ENCODE data around the gene C4orf50. TPM values are rescaled to one million over a fixed set of nuclear protein-coding genes. Genes with fewer than 3 reads are reported as not detected.

C4orf50 gene
- total RNA-seq, 4 donors from 2014 or later = 0.04 to 0.19 (median 0.04) TPM; not detected in 1

DNA sequence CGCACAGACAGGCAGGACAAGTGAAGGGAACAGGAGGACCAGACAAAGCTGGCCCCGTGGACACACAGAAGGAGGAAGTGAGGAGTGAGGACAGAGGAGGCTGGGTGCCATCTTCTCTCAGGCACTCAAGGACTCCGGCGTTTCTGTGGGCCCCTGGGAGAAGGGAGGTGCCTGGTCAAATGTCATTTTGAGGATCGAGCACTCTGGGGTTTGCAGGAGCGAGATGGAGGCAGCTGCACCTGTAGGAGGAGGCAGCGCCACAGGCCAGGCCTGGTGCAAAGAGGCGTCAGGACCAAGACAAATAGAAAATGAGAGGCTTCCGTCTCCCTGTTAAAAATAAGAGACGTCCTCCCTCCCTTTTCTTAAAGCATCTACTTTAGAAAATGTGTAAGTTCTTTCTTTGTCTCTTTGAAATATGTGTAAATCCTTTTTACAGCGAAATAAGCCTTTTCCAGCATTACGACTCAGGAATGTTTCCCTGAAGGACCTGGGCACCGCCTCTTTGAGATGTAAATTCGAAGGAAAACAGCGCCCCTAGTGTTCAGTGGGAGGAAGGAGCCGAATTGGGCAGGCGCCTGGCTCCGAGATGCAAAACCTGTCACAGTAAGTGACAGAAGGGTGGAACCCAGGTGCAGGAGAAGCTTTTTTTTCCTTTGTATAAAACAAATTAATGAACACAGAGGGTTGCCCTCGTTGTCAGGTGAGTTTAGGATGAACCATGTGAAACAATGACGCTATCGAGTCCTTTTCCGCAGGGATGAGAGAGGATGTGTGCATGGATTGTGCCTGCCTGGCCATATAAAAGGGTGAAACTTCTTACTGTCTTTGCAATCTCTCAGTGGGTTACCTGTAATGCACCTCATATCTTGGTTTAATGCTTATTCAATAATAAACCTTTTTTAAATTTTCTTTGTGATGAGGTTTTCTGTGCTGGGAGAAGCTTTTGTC, 1.4 kb upstream of the C4orf50 start:
- Histone ChIP-seq H3K4me1 (no peaks in the 10 kb centered on the region), H3K27ac (no peak overlapping the region), H3K4me3 (no peak overlapping the region), H3K36me3 (no peaks in the 10 kb centered on the region), H3K9me3 (no peaks in the 10 kb centered on the region), H3K27me3 (peaks cover 0 to 55% (median 0%) of the 10 kb centered on the region in 4 donors)
- no peak for TF ChIP-seq POLR2A (IDR thresholded peaks at IDR 0.05)
- TF ChIP-seq, protein P1, sequence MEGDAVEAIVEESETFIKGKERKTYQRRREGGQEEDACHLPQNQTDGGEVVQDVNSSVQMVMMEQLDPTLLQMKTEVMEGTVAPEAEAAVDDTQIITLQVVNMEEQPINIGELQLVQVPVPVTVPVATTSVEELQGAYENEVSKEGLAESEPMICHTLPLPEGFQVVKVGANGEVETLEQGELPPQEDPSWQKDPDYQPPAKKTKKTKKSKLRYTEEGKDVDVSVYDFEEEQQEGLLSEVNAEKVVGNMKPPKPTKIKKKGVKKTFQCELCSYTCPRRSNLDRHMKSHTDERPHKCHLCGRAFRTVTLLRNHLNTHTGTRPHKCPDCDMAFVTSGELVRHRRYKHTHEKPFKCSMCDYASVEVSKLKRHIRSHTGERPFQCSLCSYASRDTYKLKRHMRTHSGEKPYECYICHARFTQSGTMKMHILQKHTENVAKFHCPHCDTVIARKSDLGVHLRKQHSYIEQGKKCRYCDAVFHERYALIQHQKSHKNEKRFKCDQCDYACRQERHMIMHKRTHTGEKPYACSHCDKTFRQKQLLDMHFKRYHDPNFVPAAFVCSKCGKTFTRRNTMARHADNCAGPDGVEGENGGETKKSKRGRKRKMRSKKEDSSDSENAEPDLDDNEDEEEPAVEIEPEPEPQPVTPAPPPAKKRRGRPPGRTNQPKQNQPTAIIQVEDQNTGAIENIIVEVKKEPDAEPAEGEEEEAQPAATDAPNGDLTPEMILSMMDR (IDR thresholded peaks at IDR 0.05) = peak; percentile 39 to 84 (median 74)
- DNase-seq = no peak
- intact Hi-C loops (cut with DNase I) = no loop called here
- 42 to 44% methylated on average over 20 of the region's 22 CpGs for WGBS, 2 donors

- H3K9me3 ChIP-seq = no peaks in the 10 kb centered on the region
- H3K36me3 ChIP-seq = no peaks in the 10 kb centered on the region
- no peaks in the 10 kb centered on the region for H3K4me1 ChIP-seq
- H3K27me3 ChIP-seq = peaks cover 0 to 55% (median 0%) of the 10 kb centered on the region in 4 donors
- H3K4me3 ChIP-seq = no peak overlapping the region
- intact Hi-C loops (cut with DNase I) = no loop called here
- H3K27ac ChIP-seq = no peak overlapping the region
- TF ChIP-seq POLR2A (IDR thresholded peaks at IDR 0.05) = no peak
- TF ChIP-seq, protein P1 (IDR thresholded peaks at IDR 0.05) = no peak
- DNase-seq = no peak
- 84% methylated on average over 7 to 11 of the region's 11 CpGs for WGBS, 2 donors
These were observed 431 bp downstream of the C4orf50 start for GRCh38 chr4:6017800-6018199.

- no peak for DNase-seq
- Histone ChIP-seq H3K4me1 (no peaks in the 10 kb centered on the region), H3K4me3 (no peak overlapping the region), H3K27me3 (peaks cover 0 to 47% (median 0%) of the 10 kb centered on the region in 4 donors), H3K9me3 (no peaks in the 10 kb centered on the region), H3K27ac (no peak overlapping the region), H3K36me3 (no peaks in the 10 kb centered on the region)
- WGBS, 2 donors = 55 to 64% methylated on average over 10 of the region's 10 CpGs
- intact Hi-C loops (cut with DNase I) = no loop called here
- TF ChIP-seq POLR2A (IDR thresholded peaks at IDR 0.05) = no peak
These were observed 1.2 kb downstream of the C4orf50 start for GRCh38 chr4:6017030-6017429.

DNA sequence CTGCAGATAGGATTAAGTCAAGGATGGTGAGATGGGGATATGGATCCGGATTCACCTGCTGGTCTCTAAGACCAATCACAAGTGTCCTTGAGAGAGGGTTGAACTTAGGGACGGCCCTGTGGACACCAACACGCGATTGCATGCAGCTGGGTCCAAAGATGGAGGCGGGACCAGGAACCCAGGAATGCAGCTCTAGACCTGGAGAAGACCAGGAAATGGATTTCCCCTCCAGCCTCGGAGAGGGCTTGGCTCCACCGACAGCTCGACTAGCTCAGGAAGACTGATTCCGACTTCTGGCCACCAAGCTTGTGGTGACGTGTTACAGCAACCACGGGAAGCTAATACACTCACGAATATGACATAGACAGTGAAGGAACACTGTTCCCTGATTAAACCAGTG, 4.7 kb downstream of the C4orf50 start:
- Histone ChIP-seq H3K36me3 (no peaks in the 10 kb centered on the region), H3K4me3 (no peak overlapping the region), H3K9me3 (no peaks in the 10 kb centered on the region), H3K27ac (no peak overlapping the region), H3K27me3 (peaks cover 0 to 55% (median 2%) of the 10 kb centered on the region in 4 donors), H3K4me1 (peaks cover 0 to 7% (median 0%) of the 10 kb centered on the region in 3 donors)
- DNase-seq = no peak
- WGBS, 2 donors = 68 to 88% methylated on average over 12 of the region's 12 CpGs
- no peak for TF ChIP-seq POLR2A (IDR thresholded peaks at IDR 0.05)
- TF ChIP-seq, protein P1 (IDR thresholded peaks at IDR 0.05) = no peak
- intact Hi-C loops (cut with DNase I) = no loop called here

DNA sequence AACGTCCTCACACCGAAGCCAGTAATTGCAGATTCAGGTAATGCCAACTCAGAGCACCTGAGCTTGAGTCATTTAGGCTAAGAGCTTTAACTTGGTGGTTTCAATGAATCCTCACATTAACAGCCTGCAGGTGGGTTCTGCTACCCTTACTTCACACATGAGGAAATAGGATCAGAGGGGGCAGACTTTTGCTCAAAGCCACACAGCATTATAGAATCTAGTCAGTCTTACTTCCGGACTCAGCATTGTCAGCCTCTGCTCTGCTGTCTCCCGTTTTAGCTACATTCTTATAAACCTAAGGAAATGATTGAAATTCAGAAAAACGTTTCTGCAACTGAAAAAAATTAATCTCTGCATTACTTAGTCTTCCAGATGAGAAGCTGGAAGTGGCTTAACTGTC, 6.0 kb downstream of the C4orf50 start:
- 56% methylated on average over 5 of the region's 5 CpGs for WGBS, 2 donors
- Histone ChIP-seq H3K4me1 (peaks cover 0 to 7% (median 0%) of the 10 kb centered on the region in 3 donors), H3K27ac (no peak overlapping the region), H3K9me3 (no peaks in the 10 kb centered on the region), H3K4me3 (no peak overlapping the region), H3K36me3 (no peaks in the 10 kb centered on the region), H3K27me3 (peaks cover 0 to 57% (median 2%) of the 10 kb centered on the region in 4 donors)
- TF ChIP-seq POLR2A (IDR thresholded peaks at IDR 0.05) = no peak
- TF ChIP-seq, protein P1 (IDR thresholded peaks at IDR 0.05) = no peak
- no peak for DNase-seq
- intact Hi-C loops (cut with DNase I) = no loop called here
